ENCODE measurements around the gene CHMP4B. TPM values are rescaled to one million over a fixed set of nuclear protein-coding genes. Genes with fewer than 3 reads are reported as not detected.

Gene CHMP4B
- total and polyA plus RNA-seq, 12 donors: 87.5 to 246 (median 103) TPM

DNA sequence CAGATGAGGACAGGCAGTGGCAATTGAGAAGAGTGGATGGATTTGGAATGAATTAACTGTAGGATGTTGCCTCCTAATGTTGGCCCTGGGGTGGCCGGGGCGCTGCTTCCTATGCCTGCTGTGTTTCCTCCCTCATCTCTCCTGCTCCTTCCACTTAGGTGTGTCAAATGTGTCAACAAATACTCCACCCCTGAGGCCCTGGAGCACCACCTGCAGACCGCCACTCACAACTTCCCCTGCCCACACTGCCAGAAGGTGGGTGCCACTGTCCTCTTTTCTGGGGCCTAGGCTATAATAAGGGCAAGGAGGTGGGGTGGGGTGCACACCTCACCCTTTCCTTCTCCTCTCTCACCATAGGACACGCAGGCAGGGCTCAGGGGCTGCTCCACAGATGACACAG lies 30.0 kb upstream of the CHMP4B start:
- H3K27me3 ChIP-seq: no peaks in the 10 kb centered on the region
- peaks cover 0 to 21% (median 8%) of the 10 kb centered on the region in 9 donors for H3K36me3 ChIP-seq
- TF ChIP-seq, protein P1, sequence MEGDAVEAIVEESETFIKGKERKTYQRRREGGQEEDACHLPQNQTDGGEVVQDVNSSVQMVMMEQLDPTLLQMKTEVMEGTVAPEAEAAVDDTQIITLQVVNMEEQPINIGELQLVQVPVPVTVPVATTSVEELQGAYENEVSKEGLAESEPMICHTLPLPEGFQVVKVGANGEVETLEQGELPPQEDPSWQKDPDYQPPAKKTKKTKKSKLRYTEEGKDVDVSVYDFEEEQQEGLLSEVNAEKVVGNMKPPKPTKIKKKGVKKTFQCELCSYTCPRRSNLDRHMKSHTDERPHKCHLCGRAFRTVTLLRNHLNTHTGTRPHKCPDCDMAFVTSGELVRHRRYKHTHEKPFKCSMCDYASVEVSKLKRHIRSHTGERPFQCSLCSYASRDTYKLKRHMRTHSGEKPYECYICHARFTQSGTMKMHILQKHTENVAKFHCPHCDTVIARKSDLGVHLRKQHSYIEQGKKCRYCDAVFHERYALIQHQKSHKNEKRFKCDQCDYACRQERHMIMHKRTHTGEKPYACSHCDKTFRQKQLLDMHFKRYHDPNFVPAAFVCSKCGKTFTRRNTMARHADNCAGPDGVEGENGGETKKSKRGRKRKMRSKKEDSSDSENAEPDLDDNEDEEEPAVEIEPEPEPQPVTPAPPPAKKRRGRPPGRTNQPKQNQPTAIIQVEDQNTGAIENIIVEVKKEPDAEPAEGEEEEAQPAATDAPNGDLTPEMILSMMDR (IDR thresholded peaks at IDR 0.05): no peak
- no peak overlapping the region for H3K27ac ChIP-seq
- H3K9me3 ChIP-seq: no peaks in the 10 kb centered on the region
- H3K4me3 ChIP-seq: no peak overlapping the region
- 88 to 96% methylated on average over 4 of the region's 4 CpGs for WGBS, 2 donors
- H3K4me1 ChIP-seq: peaks cover 0 to 9% (median under 1%) of the 10 kb centered on the region in 9 donors
- intact Hi-C loops (cut with DNase I): no loop called here
- no peak for DNase-seq
- ATAC-seq: no peak

GRCh38 chr20:33781945-33782344 lies 29.2 kb upstream of the CHMP4B start:
- Histone ChIP-seq H3K36me3 (peaks cover 0 to 21% (median 8%) of the 10 kb centered on the region in 9 donors), H3K4me3 (no peak overlapping the region), H3K9me3 (no peaks in the 10 kb centered on the region), H3K27me3 (no peaks in the 10 kb centered on the region), H3K27ac (no peak overlapping the region), H3K4me1 (peaks cover 0 to 14% (median 9%) of the 10 kb centered on the region in 9 donors)
- intact Hi-C loops (cut with DNase I): no loop called here
- ATAC-seq (no peak), DNase-seq (no peak)
- WGBS, 2 donors: 96 to 97% methylated on average over 1 of the region's 1 CpG
- TF ChIP-seq, protein P1 (IDR thresholded peaks at IDR 0.05): no peak

GRCh38 chr20:33783256-33783655 lies 27.9 kb upstream of the CHMP4B start:
- H3K9me3 ChIP-seq: no peaks in the 10 kb centered on the region
- no peak overlapping the region for H3K4me3 ChIP-seq
- ATAC-seq (no peak), DNase-seq (no peak)
- no peak overlapping the region for H3K27ac ChIP-seq
- H3K36me3 ChIP-seq: peaks cover 0 to 21% (median 8%) of the 10 kb centered on the region in 9 donors
- WGBS, 2 donors: 90 to 91% methylated on average over 5 of the region's 5 CpGs
- H3K27me3 ChIP-seq: no peaks in the 10 kb centered on the region
- H3K4me1 ChIP-seq: peaks cover 0 to 23% (median 19%) of the 10 kb centered on the region in 9 donors
- intact Hi-C loops (cut with DNase I): no loop called here
- TF ChIP-seq, protein P1 (IDR thresholded peaks at IDR 0.05): no peak

- 84 to 89% methylated on average over 5 of the region's 5 CpGs for WGBS, 2 donors
- ATAC-seq (no peak), DNase-seq (no peak)
- Histone ChIP-seq H3K27ac (no peak overlapping the region), H3K9me3 (no peaks in the 10 kb centered on the region), H3K4me3 (no peak overlapping the region), H3K27me3 (no peaks in the 10 kb centered on the region), H3K4me1 (peaks cover 0 to 28% (median 24%) of the 10 kb centered on the region in 9 donors), H3K36me3 (peaks cover 0 to 21% (median 8%) of the 10 kb centered on the region in 9 donors)
- TF ChIP-seq, protein P1 (IDR thresholded peaks at IDR 0.05): no peak
- intact Hi-C loops (cut with DNase I): no loop called here
These were observed 27.3 kb upstream of the CHMP4B start for GRCh38 chr20:33783818-33784217.

Measured in heart right ventricle (tissue), 16 donors.